HEK293 (cell line): Measurements from ENCODE around the gene INPP5A.

ENCODE experiments used
- CTCF ChIA-PET: fragments of 350-600 bp; formaldehyde crosslinking; extraction: SDS; loops from one replicate; lab custom pipeline; 2021; ENCODE audit warnings: antibody characterized with exemption; lab: Yijun Ruan, JAX
- POLR2A ChIA-PET: fragments of 300-600 bp; formaldehyde crosslinking; extraction: SDS; loops from one replicate; lab custom pipeline; 2020; ENCODE audit warnings: antibody characterized with exemption, inconsistent platforms; lab: Yijun Ruan, JAX
- H3K27ac ChIP-seq: fragments of 200-500 bp; sonication (Bioruptor generic); 2 replicates; pipeline ENCODE4 v1.5.1; 2014; ENCODE audit warnings: low read depth, low read length, control low read depth, inconsistent platforms; ENCODE audit errors: extremely low read depth
- H3K36me3 ChIP-seq, 2 experiments: fragments of 200-500 bp in 1 of 2; sonication (Bioruptor generic) in 1 of 2; 1 replicate in 1 of 2; 2 replicates in 1 of 2; pipeline ENCODE4 v1.5.1; 2014 to 2017; ENCODE audit warnings: inconsistent platforms in 2 of 2, low read length in 2 of 2; ENCODE audit not compliant: control insufficient read depth in 2 of 2, insufficient read depth in 1 of 2
- H3K4me1 ChIP-seq: fragments of 200-500 bp; sonication (Bioruptor generic); 2 replicates; pipeline ENCODE4 v1.5.1; 2014; ENCODE audit warnings: mild to moderate bottlenecking, low read length, inconsistent platforms; ENCODE audit not compliant: control insufficient read depth, insufficient read depth
- H3K4me3 ChIP-seq: 2 replicates; pipeline ENCODE4 v1.5.1; 2011; ENCODE audit warnings: low read depth, mild to moderate bottlenecking, control low read depth, low read length, moderate library complexity
- H3K9me3 ChIP-seq: fragments of 200-500 bp; sonication (Bioruptor generic); 2 replicates; pipeline ENCODE4 v1.5.1; 2014; ENCODE audit warnings: low read depth, low read length, inconsistent platforms; ENCODE audit not compliant: control insufficient read depth, insufficient read depth
- AEBP2 ChIP-seq: fragments of 450-650 bp; formaldehyde crosslinking; IDR thresholded peaks from 2 replicates; pipeline ENCODE4 v1.5.1; 2016; ENCODE audit warnings: missing biosample characterization, missing genetic modification characterization, borderline replicate concordance
- ATF2 ChIP-seq: fragments of 450-650 bp; formaldehyde crosslinking; IDR thresholded peaks from 2 replicates; pipeline ENCODE4 v1.5.1; 2016; ENCODE audit warnings: missing biosample characterization, missing genetic modification characterization, low read depth
- BCL11A ChIP-seq: fragments of 450-650 bp; formaldehyde crosslinking; IDR thresholded peaks from 2 replicates; pipeline ENCODE4 v1.5.1; 2016; ENCODE audit warnings: low read depth, missing biosample characterization, missing genetic modification characterization
- GLI2 ChIP-seq: fragments of 450-650 bp; formaldehyde crosslinking; IDR thresholded peaks from 2 replicates; pipeline ENCODE4; 2017; ENCODE audit warnings: missing biosample characterization, missing genetic modification characterization, low read depth, borderline replicate concordance
- OSR2 ChIP-seq: fragments of 450-650 bp; formaldehyde crosslinking; IDR thresholded peaks from 2 replicates; pipeline ENCODE4 v1.5.1; 2016; ENCODE audit warnings: missing biosample characterization, missing genetic modification characterization
- SCRT1 ChIP-seq: fragments of 450-650 bp; formaldehyde crosslinking; IDR thresholded peaks from 2 replicates; pipeline ENCODE4 v1.5.1; 2016; ENCODE audit warnings: missing biosample characterization, missing genetic modification characterization, borderline replicate concordance
- SCRT2 ChIP-seq: fragments of 450-650 bp; formaldehyde crosslinking; IDR thresholded peaks from 2 replicates; pipeline ENCODE4 v1.5.1; 2016; ENCODE audit warnings: missing biosample characterization, missing genetic modification characterization
- YY1 ChIP-seq: fragments of 450-650 bp; formaldehyde crosslinking; IDR thresholded peaks from 2 replicates; pipeline ENCODE4 v1.5.1; 2018; ENCODE audit warnings: missing biosample characterization, missing genetic modification characterization
- ZNF112 ChIP-seq: fragments of 450-650 bp; formaldehyde crosslinking; IDR thresholded peaks from 2 replicates; pipeline ENCODE4 v1.5.0; 2017; ENCODE audit warnings: missing biosample characterization, missing genetic modification characterization
- ZNF146 ChIP-seq: fragments of 450-650 bp; formaldehyde crosslinking; IDR thresholded peaks from 2 replicates; pipeline ENCODE4 v1.5.1; 2016; ENCODE audit warnings: missing biosample characterization, missing genetic modification characterization
- ZNF18 ChIP-seq: fragments of 450-650 bp; formaldehyde crosslinking; IDR thresholded peaks from 2 replicates; pipeline ENCODE4 v1.5.1; 2016; ENCODE audit warnings: missing biosample characterization, missing genetic modification characterization
- ZNF324 ChIP-seq: fragments of 450-650 bp; formaldehyde crosslinking; IDR thresholded peaks from 2 replicates; pipeline ENCODE4 v1.5.1; 2016; ENCODE audit warnings: missing biosample characterization, missing genetic modification characterization
- ZNF48 ChIP-seq: fragments of 450-650 bp; formaldehyde crosslinking; IDR thresholded peaks from 2 replicates; pipeline ENCODE4 v1.5.1; 2016; ENCODE audit warnings: missing biosample characterization, missing genetic modification characterization
- ZNF521 ChIP-seq: fragments of 450-650 bp; formaldehyde crosslinking; IDR thresholded peaks from 2 replicates; pipeline ENCODE4 v1.5.1; 2017; ENCODE audit warnings: missing biosample characterization, mild to moderate bottlenecking, missing genetic modification characterization
- ZNF654 ChIP-seq: fragments of 450-650 bp; formaldehyde crosslinking; IDR thresholded peaks from 2 replicates; pipeline ENCODE4 v1.5.1; 2016; ENCODE audit warnings: low read depth, missing biosample characterization, missing genetic modification characterization
- ZXDB ChIP-seq: fragments of 450-650 bp; formaldehyde crosslinking; IDR thresholded peaks from 2 replicates; pipeline ENCODE4 v1.5.1; 2016; ENCODE audit warnings: missing biosample characterization, missing genetic modification characterization
- TF ChIP-seq, protein P1 (sequence below): fragments of 450-650 bp; formaldehyde crosslinking; IDR thresholded peaks from 2 replicates; pipeline ENCODE4 v1.5.1; 2016; ENCODE audit warnings: missing biosample characterization, missing genetic modification characterization
- TF ChIP-seq, protein P2 (sequence below): fragments of 450-650 bp; formaldehyde crosslinking; optimal IDR thresholded peaks from 2 replicates; pipeline ENCODE3; 2016; ENCODE audit warnings: missing biosample characterization, mild to moderate bottlenecking, missing genetic modification characterization

Gene INPP5A

GRCh38 chr10:132512693-132513345, 24.8 kb upstream of the INPP5A start:
- H3K4me1 ChIP-seq: peaks cover 12% of the 10 kb centered on the region
- no peak for TF ChIP-seq BCL11A
- no peak for TF ChIP-seq OSR2 (tag by site-specific recombination)
- no peak for TF ChIP-seq ZNF112
- no peak for TF ChIP-seq GLI2 (tag by site-specific recombination)
- no peak for TF ChIP-seq ZNF324 (tag by site-specific recombination)
- TF ChIP-seq, protein P1, sequence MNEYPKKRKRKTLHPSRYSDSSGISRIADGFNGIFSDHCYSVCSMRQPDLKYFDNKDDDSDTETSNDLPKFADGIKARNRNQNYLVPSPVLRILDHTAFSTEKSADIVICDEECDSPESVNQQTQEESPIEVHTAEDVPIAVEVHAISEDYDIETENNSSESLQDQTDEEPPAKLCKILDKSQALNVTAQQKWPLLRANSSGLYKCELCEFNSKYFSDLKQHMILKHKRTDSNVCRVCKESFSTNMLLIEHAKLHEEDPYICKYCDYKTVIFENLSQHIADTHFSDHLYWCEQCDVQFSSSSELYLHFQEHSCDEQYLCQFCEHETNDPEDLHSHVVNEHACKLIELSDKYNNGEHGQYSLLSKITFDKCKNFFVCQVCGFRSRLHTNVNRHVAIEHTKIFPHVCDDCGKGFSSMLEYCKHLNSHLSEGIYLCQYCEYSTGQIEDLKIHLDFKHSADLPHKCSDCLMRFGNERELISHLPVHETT: no peak
- no peak for TF ChIP-seq ZNF654 (tag by site-specific recombination)
- no peak for TF ChIP-seq ATF2 (tag by site-specific recombination)
- no peak for TF ChIP-seq SCRT1 (tag by site-specific recombination)
- TF ChIP-seq, protein P2, sequence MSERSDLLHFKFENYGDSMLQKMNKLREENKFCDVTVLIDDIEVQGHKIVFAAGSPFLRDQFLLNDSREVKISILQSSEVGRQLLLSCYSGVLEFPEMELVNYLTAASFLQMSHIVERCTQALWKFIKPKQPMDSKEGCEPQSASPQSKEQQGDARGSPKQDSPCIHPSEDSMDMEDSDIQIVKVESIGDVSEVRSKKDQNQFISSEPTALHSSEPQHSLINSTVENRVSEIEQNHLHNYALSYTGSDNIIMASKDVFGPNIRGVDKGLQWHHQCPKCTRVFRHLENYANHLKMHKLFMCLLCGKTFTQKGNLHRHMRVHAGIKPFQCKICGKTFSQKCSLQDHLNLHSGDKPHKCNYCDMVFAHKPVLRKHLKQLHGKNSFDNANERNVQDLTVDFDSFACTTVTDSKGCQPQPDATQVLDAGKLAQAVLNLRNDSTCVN (tag by site-specific recombination): no peak
- TF ChIP-seq ZXDB (tag by site-specific recombination): no peak
- no peak for TF ChIP-seq ZNF521
- no peak for TF ChIP-seq ZNF48 (tag by site-specific recombination)
- no peak for TF ChIP-seq ZNF146 (tag by site-specific recombination)
- TF ChIP-seq ZNF18: no peak
- no peak for TF ChIP-seq AEBP2 (tag by site-specific recombination)
- no peaks in the 10 kb centered on the region; a peak in 1 of 3 replicates for H3K36me3 ChIP-seq
- ChIA-PET POLR2A (no interaction called here), CTCF (interaction anchor here (1.1 kb wide), 1 partner anchor 54 kb away, joined by 3 read pairs; no protein-coding TSS in a partner anchor)
- H3K9me3 ChIP-seq: no peaks in the 10 kb centered on the region
- no peak overlapping the region for H3K27ac ChIP-seq
- no peak overlapping the region for H3K4me3 ChIP-seq

- ChIA-PET CTCF (interaction anchor here (0.6 to 1.6 kb wide), 2 partner anchors 21 to 615 kb away, joined by 3 to 4 read pairs; no protein-coding TSS in a partner anchor), POLR2A (no interaction called here)
- no peak overlapping the region for H3K4me3 ChIP-seq
- no peak overlapping the region for H3K27ac ChIP-seq
- H3K4me1 ChIP-seq: peaks cover 12% of the 10 kb centered on the region
- TF ChIP-seq YY1 (no peak), SCRT2 (tag by site-specific recombination) (peak; percentile 32; the same call in 1 of the 2 replicates)
- H3K36me3 ChIP-seq: no peaks in the 10 kb centered on the region; a peak in 1 of 3 replicates
- H3K9me3 ChIP-seq: no peaks in the 10 kb centered on the region
These were observed 22.6 kb upstream of the INPP5A start for GRCh38 chr10:132514821-132515520.
